Astrocyte (in vitro differentiated cells and primary cell): ENCODE measurements around the gene EXOSC2. TPM values are rescaled to one million over a fixed set of nuclear protein-coding genes. Genes with fewer than 3 reads are reported as not detected.
A peak's percentile ranks its signal among the peaks of the same experiment; 100 is the strongest.

ENCODE experiments used
- DNase-seq: peaks from one replicate; pipeline ENCODE4 v3.0.0-alpha.2; 2010; ENCODE audit warnings: low read depth
- FAIRE-seq: peaks from 2 replicates; lab custom pipeline; 2011; peaks lifted over from hg19 to GRCh38; lab: Jason Lieb, UNC
- H2AFZ ChIP-seq: 2 replicates; pipeline ENCODE4 v1.6.0; 2012; ENCODE audit warnings: low read depth, low read length, inconsistent platforms
- H3K27ac ChIP-seq: 2 replicates; pipeline ENCODE4 v1.5.1; 2011; ENCODE audit warnings: low read depth, low read length, inconsistent platforms
- H3K27me3 ChIP-seq: 2 replicates; pipeline ENCODE4 v1.6.0; 2011; ENCODE audit warnings: low read length, inconsistent platforms; ENCODE audit not compliant: insufficient read depth
- H3K36me3 ChIP-seq: 2 replicates; pipeline ENCODE4 v1.5.1; 2011; ENCODE audit warnings: low read length, inconsistent platforms; ENCODE audit not compliant: insufficient read depth
- H3K4me1 ChIP-seq: 2 replicates; pipeline ENCODE4 v1.5.1; 2011; ENCODE audit warnings: low read length, inconsistent platforms; ENCODE audit not compliant: insufficient read depth
- H3K4me2 ChIP-seq: 2 replicates; pipeline ENCODE4 v1.6.0; 2012; ENCODE audit warnings: low read length, inconsistent platforms
- H3K4me3 ChIP-seq: 2 replicates; pipeline ENCODE4 v1.5.1; 2011; ENCODE audit warnings: low read depth, mild to moderate bottlenecking, low read length, inconsistent platforms; ENCODE audit not compliant: insufficient read depth
- H3K79me2 ChIP-seq: 2 replicates; pipeline ENCODE4 v1.6.0; 2012; ENCODE audit warnings: mild to moderate bottlenecking, low read length, inconsistent platforms; ENCODE audit not compliant: insufficient read depth
- H3K9ac ChIP-seq: 2 replicates; pipeline ENCODE4 v1.6.0; 2012; ENCODE audit warnings: mild to moderate bottlenecking, low read length, inconsistent platforms
- H3K9me3 ChIP-seq: 2 replicates; pipeline ENCODE4 v1.5.1; 2012; ENCODE audit warnings: low read depth, mild to moderate bottlenecking, low read length, inconsistent platforms; ENCODE audit not compliant: insufficient read depth
- H4K20me1 ChIP-seq: 2 replicates; pipeline ENCODE4 v1.6.0; 2012; ENCODE audit warnings: low read length, inconsistent platforms; ENCODE audit not compliant: insufficient read depth
- H3K27ac Mint-ChIP-seq: one replicate; pipeline ENCODE4 v1.8.0; 2021; ENCODE audit warnings: mild to moderate bottlenecking, mixed read lengths; ENCODE audit not compliant: unreplicated experiment
- H3K27me3 Mint-ChIP-seq: one replicate; pipeline ENCODE4 v1.8.0; 2021; ENCODE audit warnings: low read depth, mixed read lengths; ENCODE audit not compliant: unreplicated experiment
- H3K36me3 Mint-ChIP-seq: one replicate; pipeline ENCODE4 v1.8.0; 2021; ENCODE audit warnings: low read depth, mixed read lengths; ENCODE audit not compliant: unreplicated experiment
- H3K4me1 Mint-ChIP-seq: one replicate; pipeline ENCODE4 v1.8.0; 2021; ENCODE audit warnings: low read depth, mixed read lengths; ENCODE audit not compliant: unreplicated experiment
- H3K4me3 Mint-ChIP-seq: one replicate; pipeline ENCODE4 v1.8.0; 2021; ENCODE audit warnings: mild to moderate bottlenecking, moderate library complexity, mixed read lengths; ENCODE audit not compliant: unreplicated experiment
- H3K9me3 Mint-ChIP-seq: one replicate; pipeline ENCODE4 v1.8.0; 2021; ENCODE audit warnings: mild to moderate bottlenecking, mixed read lengths; ENCODE audit not compliant: unreplicated experiment
- CTCF ChIP-seq: IDR thresholded peaks from 2 replicates; pipeline ENCODE4 v1.5.1; 2011; ENCODE audit warnings: low read depth, mild to moderate bottlenecking, inconsistent platforms, low read length, moderate library complexity; ENCODE audit not compliant: insufficient read depth
- EZH2 ChIP-seq: IDR thresholded peaks from 2 replicates; pipeline ENCODE4 v1.6.1; 2012; ENCODE audit warnings: mild to moderate bottlenecking, low read length, inconsistent platforms; ENCODE audit not compliant: insufficient read depth
- total RNA-seq: library from RNA; stranded (reverse); gene quantifications from 2 replicates; pipeline ENCODE4 v1.2.1, GENCODE V29; 2021

EXOSC2 gene
- total RNA-seq, 1 donor from 2014 or later = 28.1 TPM

- H3K27me3 Mint-ChIP-seq = peaks cover 31% of the 10 kb centered on the region
- peaks cover 7% of the 10 kb centered on the region for H3K4me1 ChIP-seq
- H3K9ac ChIP-seq = peak overlapping the region; percentile 5
- peaks cover 2% of the 10 kb centered on the region for H3K36me3 Mint-ChIP-seq
- no peak for TF ChIP-seq CTCF
- no peak for TF ChIP-seq EZH2
- no peaks in the 10 kb centered on the region for H3K79me2 ChIP-seq
- no peak overlapping the region for H3K27ac ChIP-seq
- peak overlapping the region; percentile 78 for H2AFZ ChIP-seq
- no peaks in the 10 kb centered on the region for H3K36me3 ChIP-seq
- no peaks in the 10 kb centered on the region for H3K9me3 Mint-ChIP-seq
- no peaks in the 10 kb centered on the region for H3K9me3 ChIP-seq
- H3K4me2 ChIP-seq = peak overlapping the region; percentile 86
- DNase-seq (no peak), FAIRE-seq (no peak)
- H3K4me3 Mint-ChIP-seq = peak overlapping the region; percentile 84
- peaks cover 7% of the 10 kb centered on the region for H3K27me3 ChIP-seq
- H3K4me1 Mint-ChIP-seq = peaks cover 2% of the 10 kb centered on the region
- H3K4me3 ChIP-seq = peak overlapping the region; percentile 44
- H4K20me1 ChIP-seq = no peaks in the 10 kb centered on the region
- H3K27ac Mint-ChIP-seq = no peak overlapping the region
Measured at GRCh38 chr9:130681769-130682420, 11.7 kb upstream of the EXOSC2 start.

GRCh38 chr9:130682421-130683121 is 11.0 kb upstream of the EXOSC2 start:
- Histone ChIP-seq H4K20me1 (no peaks in the 10 kb centered on the region), H3K36me3 (no peaks in the 10 kb centered on the region), H3K9me3 (no peaks in the 10 kb centered on the region), H3K4me1 (peaks cover 7% of the 10 kb centered on the region), H3K9ac (no peak overlapping the region), H2AFZ (peak overlapping the region; percentile 62), H3K4me2 (peak overlapping the region; percentile 86), H3K27ac (no peak overlapping the region), H3K27me3 (peaks cover 7% of the 10 kb centered on the region), H3K4me3 (no peak overlapping the region), H3K79me2 (no peaks in the 10 kb centered on the region)
- Mint-ChIP-seq H3K36me3 (peaks cover 2% of the 10 kb centered on the region), H3K9me3 (no peaks in the 10 kb centered on the region), H3K4me1 (peaks cover 2% of the 10 kb centered on the region), H3K4me3 (peak overlapping the region; percentile 84), H3K27ac (peak overlapping the region; percentile 72), H3K27me3 (peaks cover 27% of the 10 kb centered on the region)
- DNase-seq (peak; percentile 32), FAIRE-seq (no peak)
- TF ChIP-seq EZH2 (no peak), CTCF (peak; percentile 76)
